ENCODE results near the gene CISH. TPM values are rescaled to one million over a fixed set of nuclear protein-coding genes. Genes with fewer than 3 reads are reported as not detected.

Gene CISH
- total and polyA plus RNA-seq, 10 of the 15 experiments (the other 5 are each of a cell fraction or from before 2014, with no cell fraction given): 0.21 to 4.4 (median 1.8) TPM

DNA sequence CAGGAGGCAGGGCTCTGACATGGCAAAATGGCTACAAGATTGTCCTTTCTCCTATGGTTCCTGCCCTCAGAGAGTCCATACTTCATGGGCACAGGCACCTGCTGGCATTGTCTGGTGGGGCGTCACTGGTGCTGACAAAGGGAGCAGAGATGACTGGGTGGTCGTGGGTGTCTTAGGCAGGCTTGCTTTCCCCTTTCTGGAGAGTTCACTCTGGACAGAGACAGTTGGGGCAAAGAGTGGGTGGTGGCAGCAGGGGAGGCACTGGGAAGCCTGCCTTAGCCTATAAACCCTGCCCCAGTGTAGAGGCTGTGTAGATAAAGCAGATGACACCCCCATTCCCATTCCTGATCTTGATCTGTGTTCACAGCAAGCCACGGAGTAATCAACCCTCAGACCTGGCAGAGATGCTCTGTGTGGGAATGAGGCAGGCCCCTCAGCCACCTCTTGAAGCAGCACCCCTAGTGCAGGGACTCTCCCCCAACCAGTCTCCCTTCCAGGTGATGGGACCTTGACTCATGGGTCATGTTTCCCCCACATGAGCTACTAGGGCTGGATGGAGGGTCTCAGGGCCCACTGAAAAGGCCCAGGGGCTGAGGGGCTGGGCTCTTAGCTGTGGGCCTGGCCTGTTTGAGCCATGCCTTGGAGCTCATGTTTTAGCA is 42.5 kb upstream of the CISH start (continued):
- TF ChIP-seq, protein P1, sequence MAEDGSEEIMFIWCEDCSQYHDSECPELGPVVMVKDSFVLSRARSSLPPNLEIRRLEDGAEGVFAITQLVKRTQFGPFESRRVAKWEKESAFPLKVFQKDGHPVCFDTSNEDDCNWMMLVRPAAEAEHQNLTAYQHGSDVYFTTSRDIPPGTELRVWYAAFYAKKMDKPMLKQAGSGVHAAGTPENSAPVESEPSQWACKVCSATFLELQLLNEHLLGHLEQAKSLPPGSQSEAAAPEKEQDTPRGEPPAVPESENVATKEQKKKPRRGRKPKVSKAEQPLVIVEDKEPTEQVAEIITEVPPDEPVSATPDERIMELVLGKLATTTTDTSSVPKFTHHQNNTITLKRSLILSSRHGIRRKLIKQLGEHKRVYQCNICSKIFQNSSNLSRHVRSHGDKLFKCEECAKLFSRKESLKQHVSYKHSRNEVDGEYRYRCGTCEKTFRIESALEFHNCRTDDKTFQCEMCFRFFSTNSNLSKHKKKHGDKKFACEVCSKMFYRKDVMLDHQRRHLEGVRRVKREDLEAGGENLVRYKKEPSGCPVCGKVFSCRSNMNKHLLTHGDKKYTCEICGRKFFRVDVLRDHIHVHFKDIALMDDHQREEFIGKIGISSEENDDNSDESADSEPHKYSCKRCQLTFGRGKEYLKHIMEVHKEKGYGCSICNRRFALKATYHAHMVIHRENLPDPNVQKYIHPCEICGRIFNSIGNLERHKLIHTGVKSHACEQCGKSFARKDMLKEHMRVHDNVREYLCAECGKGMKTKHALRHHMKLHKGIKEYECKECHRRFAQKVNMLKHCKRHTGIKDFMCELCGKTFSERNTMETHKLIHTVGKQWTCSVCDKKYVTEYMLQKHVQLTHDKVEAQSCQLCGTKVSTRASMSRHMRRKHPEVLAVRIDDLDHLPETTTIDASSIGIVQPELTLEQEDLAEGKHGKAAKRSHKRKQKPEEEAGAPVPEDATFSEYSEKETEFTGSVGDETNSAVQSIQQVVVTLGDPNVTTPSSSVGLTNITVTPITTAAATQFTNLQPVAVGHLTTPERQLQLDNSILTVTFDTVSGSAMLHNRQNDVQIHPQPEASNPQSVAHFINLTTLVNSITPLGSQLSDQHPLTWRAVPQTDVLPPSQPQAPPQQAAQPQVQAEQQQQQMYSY (CRISPR knock-in tag; IDR thresholded peaks at IDR 0.05): no peak
- no peak for TF ChIP-seq ZNF274 (IDR thresholded peaks at IDR 0.05; ENCODE audit: insufficient read depth, insufficient read length)

DNA sequence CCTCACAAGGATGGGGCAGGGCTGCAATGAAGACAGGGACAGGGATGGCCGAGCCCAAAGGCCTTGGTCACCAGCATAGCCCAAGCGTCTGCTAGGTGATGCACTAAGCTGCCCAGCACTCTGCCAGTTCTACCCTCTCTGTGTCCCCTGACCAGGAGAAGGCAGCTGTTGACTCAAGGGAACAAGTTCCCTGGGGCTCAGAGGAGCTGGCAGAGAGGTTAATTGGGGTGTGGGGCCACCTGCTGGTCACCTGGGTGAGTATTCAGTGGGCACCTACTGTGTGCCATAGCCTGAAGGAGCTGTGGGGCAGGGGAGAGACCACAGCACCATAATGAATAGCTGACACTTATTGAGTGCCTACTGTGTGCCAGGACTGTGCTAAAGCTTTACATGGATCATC is 41.1 kb upstream of the CISH start:
- H2AFZ ChIP-seq (ENCODE audit: control insufficient read depth, low read depth, low read length): no peak overlapping the region
- whole genome bisulfite sequencing (ENCODE audit: insufficient coverage, insufficient replicate concordance, low lambda C conversion rate, missing lambda C conversion rate): 30% methylated on average over 2 of the region's 2 CpGs
- ATAC-seq (peak; percentile 89), FAIRE-seq (peak; percentile 69), DNase-seq (ENCODE audit: low read depth, low spot score) (peak; percentile 5)
- TF ChIP-seq PML (IDR thresholded peaks at IDR 0.05; ENCODE audit: low read length) (no peak), NFYB (IDR thresholded peaks at IDR 0.05; ENCODE audit: insufficient read depth, low read depth, low read length) (no peak), RAD21 (IDR thresholded peaks at IDR 0.05; ENCODE audit: insufficient read depth, low read depth, low read length) (peak; percentile 71), SMC3 (IDR thresholded peaks at IDR 0.05; ENCODE audit: borderline replicate concordance, low read length) (peak; percentile 66), DPF2 (IDR thresholded peaks at IDR 0.05) (peak; percentile 89), ZZZ3 (IDR thresholded peaks at IDR 0.05; ENCODE audit: control insufficient read depth, insufficient read length, low read depth) (no peak)
- TF ChIP-seq, protein P2, sequence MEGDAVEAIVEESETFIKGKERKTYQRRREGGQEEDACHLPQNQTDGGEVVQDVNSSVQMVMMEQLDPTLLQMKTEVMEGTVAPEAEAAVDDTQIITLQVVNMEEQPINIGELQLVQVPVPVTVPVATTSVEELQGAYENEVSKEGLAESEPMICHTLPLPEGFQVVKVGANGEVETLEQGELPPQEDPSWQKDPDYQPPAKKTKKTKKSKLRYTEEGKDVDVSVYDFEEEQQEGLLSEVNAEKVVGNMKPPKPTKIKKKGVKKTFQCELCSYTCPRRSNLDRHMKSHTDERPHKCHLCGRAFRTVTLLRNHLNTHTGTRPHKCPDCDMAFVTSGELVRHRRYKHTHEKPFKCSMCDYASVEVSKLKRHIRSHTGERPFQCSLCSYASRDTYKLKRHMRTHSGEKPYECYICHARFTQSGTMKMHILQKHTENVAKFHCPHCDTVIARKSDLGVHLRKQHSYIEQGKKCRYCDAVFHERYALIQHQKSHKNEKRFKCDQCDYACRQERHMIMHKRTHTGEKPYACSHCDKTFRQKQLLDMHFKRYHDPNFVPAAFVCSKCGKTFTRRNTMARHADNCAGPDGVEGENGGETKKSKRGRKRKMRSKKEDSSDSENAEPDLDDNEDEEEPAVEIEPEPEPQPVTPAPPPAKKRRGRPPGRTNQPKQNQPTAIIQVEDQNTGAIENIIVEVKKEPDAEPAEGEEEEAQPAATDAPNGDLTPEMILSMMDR (IDR thresholded peaks at IDR 0.05 in 2 of 3, conservative IDR thresholded peaks at IDR 0.05 in 1 of 3; ENCODE audit: control insufficient read depth in 2 of 3, extremely low read depth in 1 of 3, insufficient read depth in 1 of 3, low read depth in 3 of 3, low read length in 3 of 3): peak; percentile 57 to 61 (median 59)
- SMC1A ChIA-PET (ENCODE audit: uncharacterized antibody, unreplicated experiment): interaction anchor here (1.0 to 8.0 kb wide), 14 partner anchors 12 to 718 kb away, joined by 3 to 81 read pairs (median 4); partner anchors contain the start of genes CISH and MAPKAPK3
- intact Hi-C loops (cut with micrococcal nuclease; ENCODE audit: unreplicated experiment): loop anchor here (1.0 kb wide), 1 partner anchor 36 kb away; no protein-coding TSS in a partner anchor
- no peak overlapping the region for H3K4me3 ChIP-seq
- no peaks in the 10 kb centered on the region; a peak in 1 of 4 replicates for H3K36me3 ChIP-seq (ENCODE audit: control insufficient read depth in 2 of 2, insufficient read depth in 2 of 2, low read length in 1 of 2)
- H3K27ac ChIP-seq (ENCODE audit: control insufficient read depth, insufficient read depth): no peak overlapping the region
- CTCF ChIA-PET: interaction anchor here (0.5 to 10.8 kb wide), 23 partner anchors 8 to 782 kb away, joined by 3 to 250 read pairs (median 4); partner anchors contain the start of genes C3orf18, CISH, HEMK1 and MAPKAPK3
- in situ Hi-C loops (cut with MboI): no loop called here
- POLR2A ChIA-PET: interaction anchor here (1.0 kb wide), 1 partner anchor 25 kb away, joined by 3 read pairs; no protein-coding TSS in a partner anchor
- RAD21 ChIA-PET (ENCODE audit: unreplicated experiment): interaction anchor here (0.9 to 7.3 kb wide), 12 partner anchors 19 to 102 kb away, joined by 3 to 84 read pairs (median 5); partner anchors contain the start of genes CISH, HEMK1 and MAPKAPK3
- H3K79me2 ChIP-seq (ENCODE audit: control insufficient read depth, insufficient read depth, low read length): no peaks in the 10 kb centered on the region
- BruUV-seq (replicated peaks): no TSS peak
- H3K4me2 ChIP-seq (ENCODE audit: control insufficient read depth, insufficient read depth): no peak overlapping the region
- H3K27me3 ChIP-seq (replicated peaks in 1 of 2; ENCODE audit: control insufficient read depth in 2 of 2, insufficient read depth in 2 of 2, low read length in 1 of 2): no peaks in the 10 kb centered on the region; a peak in 2 of 4 replicates
- no peaks in the 10 kb centered on the region for H3K9me3 ChIP-seq (replicated peaks; ENCODE audit: control insufficient read depth, insufficient read depth, low read length)
- no peak overlapping the region for H3K9ac ChIP-seq (ENCODE audit: control insufficient read depth, insufficient read depth, low read length)
- no peaks in the 10 kb centered on the region for H4K20me1 ChIP-seq (ENCODE audit: control insufficient read depth, insufficient read depth)
- H3K4me1 ChIP-seq (ENCODE audit: control insufficient read depth, insufficient read depth, low read length): no peaks in the 10 kb centered on the region

All from GM12878 (cell line).